Fibroblast of skin of abdomen (primary cell): ENCODE data around the gene RFC3.

Experiments
- DNase-seq: peaks from one replicate; pipeline ENCODE4 v3.0.0-alpha.2; 2013

RFC3 gene

GRCh38 chr13:33868343-33868994, 50.5 kb downstream of the RFC3 start:
- no peak for DNase-seq

- no peak for DNase-seq
These were observed 51.1 kb downstream of the RFC3 start for GRCh38 chr13:33869005-33869404.

GRCh38 chr13:33870046-33870668, 52.2 kb downstream of the RFC3 start:
- no peak for DNase-seq

DNA sequence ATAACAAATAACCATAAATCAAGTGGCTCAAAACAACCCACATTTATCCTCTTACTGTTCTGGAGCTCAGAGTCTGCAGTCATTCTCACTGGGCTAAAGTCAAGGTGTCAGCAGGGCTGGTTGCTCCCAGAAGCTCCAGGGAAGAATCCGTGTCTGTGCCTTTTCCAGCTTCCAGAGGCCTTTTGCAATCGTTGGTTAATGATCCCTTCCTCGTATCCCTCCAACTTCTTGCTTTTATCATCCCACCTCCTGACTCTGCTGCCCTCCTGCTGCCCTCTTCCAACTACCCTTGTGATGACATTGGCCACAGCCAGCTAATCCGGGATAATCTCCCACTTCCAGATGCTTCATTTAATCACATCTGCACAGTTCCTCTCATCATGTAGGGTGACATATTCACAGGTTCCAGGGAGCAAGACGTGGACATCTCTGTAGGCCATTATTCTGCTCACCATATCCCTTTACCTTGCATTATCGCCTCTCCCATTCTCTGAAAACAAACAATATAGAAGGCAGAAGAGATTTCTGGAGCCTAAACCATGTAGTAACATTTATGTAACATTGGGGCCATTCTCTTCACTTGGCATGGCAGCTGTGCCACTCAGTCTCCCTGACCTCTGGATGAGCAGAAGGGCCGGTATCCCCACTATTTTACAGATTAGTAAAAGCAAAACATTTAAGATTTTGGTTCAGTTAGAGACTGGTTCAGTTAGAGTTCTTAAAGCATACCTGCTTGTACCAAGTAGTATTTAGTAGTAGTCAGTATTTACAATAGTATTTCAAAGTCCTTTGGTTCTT, 53.5 kb downstream of the RFC3 start:
- DNase-seq, result no peak

DNA sequence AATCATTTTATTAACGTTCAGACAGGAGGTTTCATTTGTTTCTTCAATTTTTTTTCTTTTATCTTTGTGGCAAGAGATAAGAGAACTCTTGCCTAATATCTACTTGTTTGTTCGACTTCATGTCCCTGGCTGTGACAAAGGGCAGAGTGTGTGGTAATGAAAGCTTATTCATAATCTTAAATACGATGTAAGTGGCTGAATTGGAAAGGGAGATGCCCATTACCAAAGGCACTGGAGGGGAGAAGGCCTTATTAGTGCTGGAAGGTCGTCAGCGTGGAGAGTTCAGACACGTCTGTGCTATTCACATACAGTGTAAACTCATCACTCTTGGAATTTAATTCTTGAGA, 54.0 kb downstream of the RFC3 start:
- no peak for DNase-seq

DNA sequence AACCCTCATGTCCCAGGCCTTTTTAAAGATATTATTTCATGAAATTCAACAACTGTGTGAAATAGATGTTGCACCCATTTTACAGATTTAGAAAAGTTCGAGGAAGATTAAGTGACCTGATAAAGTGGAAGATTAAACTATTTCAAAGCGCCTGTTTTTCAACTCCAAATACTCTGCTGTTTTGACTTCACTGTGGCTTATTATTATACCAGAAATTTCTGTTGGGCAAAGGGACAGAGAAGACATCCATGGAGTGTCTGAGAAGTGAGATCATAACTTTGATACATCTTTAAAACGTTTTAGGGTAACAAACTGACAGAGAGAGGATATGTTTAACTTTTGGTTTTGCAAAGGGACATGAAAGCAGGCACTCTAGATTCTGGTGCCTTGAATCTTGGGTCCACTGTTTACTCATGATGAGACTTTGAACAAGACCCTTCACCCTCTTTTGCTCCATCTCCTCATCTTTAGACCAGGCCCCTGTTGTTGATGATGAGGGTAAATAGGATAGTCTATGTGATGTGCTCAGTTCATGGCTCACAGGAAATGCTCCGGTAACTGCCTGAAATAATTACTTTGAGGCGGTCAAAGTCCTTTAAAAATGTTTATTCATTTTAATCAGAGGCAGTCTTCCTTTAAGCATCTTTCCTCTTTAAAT, 55.4 kb downstream of the RFC3 start:
- no peak for DNase-seq

GRCh38 chr13:33874871-33875270, 56.9 kb downstream of the RFC3 start:
- no peak for DNase-seq

DNA sequence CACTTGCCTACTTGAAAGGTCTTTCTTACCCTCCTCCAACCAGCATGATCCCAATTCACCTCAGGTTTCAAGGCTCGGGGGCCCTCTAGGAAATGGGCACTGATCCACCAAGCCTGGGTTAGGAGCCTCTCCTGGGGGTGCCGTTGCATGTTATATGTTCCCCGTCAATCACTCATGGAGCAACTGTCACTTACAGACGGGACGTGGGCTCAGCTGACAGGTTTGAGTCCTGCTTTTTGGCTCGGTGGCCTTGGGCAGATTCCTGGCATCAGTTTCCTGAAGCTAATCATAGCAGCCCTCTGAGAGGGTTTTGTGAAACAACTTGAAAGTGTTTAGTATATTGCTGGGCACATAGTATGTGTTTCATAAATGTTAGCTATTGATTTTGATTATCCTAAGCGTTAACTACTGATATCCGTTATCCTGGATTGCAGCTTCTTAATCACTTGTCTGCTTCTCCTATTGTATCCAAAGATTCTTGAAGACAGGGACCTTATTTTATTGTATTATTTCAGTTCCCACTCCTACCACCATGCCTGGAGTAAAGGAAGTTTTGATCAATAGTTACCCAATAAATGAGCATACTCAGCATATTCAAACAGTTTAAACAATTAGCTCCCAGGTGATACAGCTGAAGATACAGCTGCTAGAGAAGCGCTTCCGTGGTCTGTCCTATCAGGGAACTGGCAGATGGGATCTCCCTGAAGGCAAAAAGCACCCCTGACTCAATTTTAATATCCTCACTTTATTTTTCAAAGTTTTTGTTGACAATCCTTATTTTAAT, 57.9 kb downstream of the RFC3 start:
- DNase-seq, result no peak

DNA sequence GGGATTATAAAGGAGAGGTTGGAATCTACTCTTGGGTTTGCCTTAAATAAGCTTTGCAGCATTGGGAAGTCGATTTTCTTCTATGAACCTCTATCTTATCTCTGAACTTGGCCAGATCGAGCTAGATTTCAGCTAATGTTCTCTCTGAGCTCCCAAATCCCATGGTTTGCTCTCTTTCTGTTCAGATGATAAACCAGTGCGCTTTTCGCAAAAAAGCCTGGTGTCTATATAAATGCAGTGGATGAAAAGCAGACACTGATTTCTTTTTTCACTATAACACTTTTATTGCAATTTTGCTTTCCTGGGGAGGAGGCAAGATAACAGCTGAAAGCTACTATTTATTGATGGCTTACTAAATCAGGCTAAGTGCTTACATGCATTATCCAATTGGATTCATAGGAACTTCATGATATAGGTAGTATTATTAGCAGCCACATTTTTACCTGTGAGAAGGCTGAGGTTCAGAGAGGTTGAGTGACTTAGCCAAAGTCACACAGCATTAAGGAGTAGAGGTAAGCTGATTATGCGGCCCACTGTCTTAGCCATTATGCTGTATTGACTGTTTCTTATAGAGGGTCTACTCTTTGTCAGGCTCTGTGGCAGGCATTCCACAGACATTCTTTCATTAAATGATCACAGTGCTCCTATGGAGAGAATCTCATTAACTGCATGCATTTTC, 58.9 kb downstream of the RFC3 start:
- no peak for DNase-seq

GRCh38 chr13:33879118-33879517, 61.2 kb downstream of the RFC3 start:
- DNase-seq, result no peak

DNA sequence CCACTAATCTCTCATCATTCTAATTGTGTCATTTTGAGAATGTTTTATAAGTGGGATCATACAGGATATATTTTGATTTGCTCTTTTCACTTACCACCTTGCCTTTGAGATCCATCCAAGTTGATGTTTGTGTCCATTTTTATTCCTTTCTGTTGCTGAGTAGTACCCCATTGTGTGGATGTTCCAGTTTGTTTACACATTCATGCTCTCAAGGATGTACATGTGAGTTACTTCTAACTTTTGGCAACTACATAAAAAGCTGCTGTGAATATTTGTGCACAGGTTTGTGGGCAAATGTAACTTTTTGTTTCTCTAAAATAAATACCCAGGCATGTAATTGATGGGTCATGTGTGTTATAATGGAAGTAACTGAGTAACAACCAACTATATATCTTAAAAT, 64.9 kb downstream of the RFC3 start:
- no peak for DNase-seq

- DNase-seq, result no peak
These were observed 66.7 kb downstream of the RFC3 start for GRCh38 chr13:33884531-33885220.
